GM19467 (cell line): ENCODE data around the gene TBX2.

Source experiments
- ATAC-seq: cut with Tn5 transposase; IDR thresholded peaks from one replicate; pipeline ENCODE4 v1.9.1; 2021; ENCODE audit warnings: mild to moderate bottlenecking, moderate library complexity; ENCODE audit not compliant: unreplicated experiment

Gene TBX2

GRCh38 chr17:61450641-61451537, 51.2 kb downstream of the TBX2 start:
- no peak for ATAC-seq

GRCh38 chr17:61451538-61452300, 52.1 kb downstream of the TBX2 start:
- no peak for ATAC-seq

GRCh38 chr17:61452301-61453290, 53.0 kb downstream of the TBX2 start, which contains the start of gene TBX4:
TSS of gene TBX4 (plus strand) at chr17:61452422. CDS start at chr17:61456491, 4,069 bp downstream.
- ATAC-seq = no peak

- ATAC-seq = no peak
Measured at GRCh38 chr17:61453566-61454380, 54.1 kb downstream of the TBX2 start.

GRCh38 chr17:61454381-61455323, 55.0 kb downstream of the TBX2 start:
- no peak for ATAC-seq

- no peak for ATAC-seq
Measured at GRCh38 chr17:61455324-61456060, 55.8 kb downstream of the TBX2 start.

GRCh38 chr17:61456061-61456681, 56.5 kb downstream of the TBX2 start:
- ATAC-seq = no peak

GRCh38 chr17:61456688-61457225, 57.1 kb downstream of the TBX2 start:
- no peak for ATAC-seq

- ATAC-seq = no peak
Measured at GRCh38 chr17:61457226-61457983, 57.8 kb downstream of the TBX2 start.

GRCh38 chr17:61458000-61458399, 58.4 kb downstream of the TBX2 start:
- ATAC-seq = no peak

- no peak for ATAC-seq
Measured at GRCh38 chr17:61458421-61459141, 58.9 kb downstream of the TBX2 start.
